HG03575 (cell line): ENCODE results near the gene STK11IP.

ENCODE experiments used
- ATAC-seq: cut with Tn5 transposase; IDR thresholded peaks from one replicate; pipeline ENCODE4 v1.9.1; 2021; ENCODE audit not compliant: unreplicated experiment, insufficient number of reproducible peaks, low FRiP score; ENCODE audit errors: extremely low read depth

The STK11IP gene

GRCh38 chr2:219561179-219562048 lies 36.2 kb upstream of the STK11IP start:
- no peak for ATAC-seq

DNA sequence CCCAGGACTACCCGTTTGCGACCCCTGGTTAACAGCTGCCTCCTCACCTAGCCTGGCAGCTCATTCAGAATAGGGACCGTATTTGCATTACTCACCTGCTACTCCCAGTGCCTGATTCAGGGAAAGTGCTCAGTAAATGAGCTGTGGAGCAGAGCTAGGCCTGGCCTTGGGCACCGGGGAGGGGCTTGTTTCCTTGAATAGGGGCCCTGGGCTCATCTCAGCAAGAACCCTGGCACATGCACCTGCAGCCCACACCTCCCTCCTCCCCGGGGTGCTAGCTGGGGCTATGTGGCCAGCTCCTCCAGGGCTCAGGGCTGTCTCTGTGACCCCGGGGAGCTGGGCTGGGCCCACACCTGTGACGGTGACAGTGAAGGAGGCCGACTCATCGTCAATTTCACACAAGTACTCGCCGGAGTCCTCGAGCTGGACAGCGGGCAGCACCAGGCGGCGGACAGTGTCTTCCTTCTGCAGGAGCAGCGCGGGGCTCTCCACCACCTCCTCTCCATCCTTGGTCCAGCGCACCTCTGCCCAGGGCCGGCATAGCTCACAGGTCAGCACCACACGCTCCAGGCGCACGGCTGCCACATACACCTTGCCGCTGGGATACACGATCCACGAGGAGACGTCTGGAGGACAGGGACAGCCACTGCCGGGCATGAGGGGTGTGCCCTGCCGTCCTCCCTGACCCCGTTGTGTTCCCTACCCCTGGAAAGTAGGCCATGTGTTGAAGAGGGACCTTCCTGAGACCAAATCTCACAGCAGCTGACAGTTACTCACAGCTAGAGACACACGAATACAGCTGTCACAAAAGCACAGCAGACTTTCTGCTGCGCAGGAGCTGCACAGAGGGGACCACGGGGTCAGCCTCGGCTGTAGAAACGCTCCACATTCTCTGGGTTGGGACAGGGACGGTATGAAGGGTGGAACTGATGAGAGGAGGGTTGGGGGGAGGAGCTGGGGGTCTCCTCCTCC lies 35.3 kb upstream of the STK11IP start:
- no peak for ATAC-seq

DNA sequence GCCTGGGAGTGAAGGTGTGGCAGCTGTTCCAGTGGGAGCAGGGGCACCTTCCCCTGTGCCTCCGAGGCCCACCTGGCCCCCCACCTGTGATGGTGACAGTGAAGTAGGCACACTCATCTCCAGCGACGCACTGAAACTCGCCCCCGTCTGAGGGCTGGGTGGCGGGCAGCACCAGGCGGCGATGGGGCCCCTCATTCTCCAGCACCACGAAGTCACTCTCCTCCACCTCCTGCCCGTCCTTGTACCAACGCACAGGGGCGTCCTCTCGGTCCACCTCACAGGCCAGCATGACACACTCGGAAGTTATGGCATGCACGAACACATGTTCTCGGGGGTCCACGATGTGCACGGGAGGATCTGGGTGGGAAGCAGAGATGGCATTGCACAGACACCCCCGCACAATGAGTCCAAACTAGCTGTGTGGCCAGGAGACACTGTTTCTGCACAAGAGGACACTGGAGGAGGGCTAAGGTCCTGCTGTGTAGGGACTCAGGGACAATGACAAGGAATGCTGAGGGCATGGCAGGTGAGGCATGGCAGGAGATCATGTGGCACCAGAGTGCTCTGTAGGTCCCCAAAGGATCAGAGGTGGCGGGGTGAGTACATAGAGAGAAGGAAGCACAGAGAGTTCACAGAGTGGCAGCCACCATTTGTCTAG lies 34.3 kb upstream of the STK11IP start:
- ATAC-seq, result no peak

GRCh38 chr2:219565130-219566080 lies 32.3 kb upstream of the STK11IP start:
- no peak for ATAC-seq

DNA sequence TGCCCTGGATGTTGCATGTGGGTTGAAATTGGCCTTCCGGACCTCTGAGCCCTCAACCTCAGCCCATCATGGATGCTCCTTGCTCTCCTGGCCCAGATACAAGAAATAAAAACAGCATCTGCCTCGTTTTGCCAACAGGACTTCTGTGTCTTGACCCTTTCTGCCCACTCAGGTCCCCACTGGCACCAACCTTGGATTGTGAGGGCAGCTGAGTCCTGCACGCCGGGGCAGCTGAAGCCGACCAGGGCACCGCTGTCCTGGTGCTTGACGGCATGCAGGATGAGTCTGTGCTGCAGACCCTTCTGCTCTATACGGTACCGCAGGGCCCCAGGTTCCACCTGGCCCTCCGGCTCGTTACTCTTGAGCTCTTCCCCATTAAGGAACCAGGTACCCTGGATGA lies 31.0 kb upstream of the STK11IP start:
- no peak for ATAC-seq

DNA sequence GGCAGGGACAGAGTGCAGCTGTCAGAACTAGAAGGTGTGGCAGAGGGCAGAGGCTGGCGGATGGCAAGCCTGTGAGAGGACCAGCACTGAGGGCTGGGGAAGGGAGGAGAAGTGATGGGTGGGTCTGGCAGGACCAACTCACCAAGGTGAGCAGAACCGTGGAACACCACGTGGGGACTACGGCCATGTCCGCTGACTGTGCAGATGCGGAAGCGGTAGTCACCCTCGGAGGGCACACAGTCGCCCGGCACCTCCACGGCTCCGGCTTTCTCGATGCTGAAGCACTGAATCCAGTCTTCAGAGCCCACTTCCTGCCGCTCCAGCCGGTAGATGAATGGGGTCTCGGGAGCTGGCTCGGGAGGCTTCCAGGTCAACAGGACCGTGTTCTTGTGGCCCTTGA lies 30.5 kb upstream of the STK11IP start:
- no peak for ATAC-seq

- ATAC-seq, result no peak
Observed at GRCh38 chr2:219567791-219568361, 29.8 kb upstream of the STK11IP start.

DNA sequence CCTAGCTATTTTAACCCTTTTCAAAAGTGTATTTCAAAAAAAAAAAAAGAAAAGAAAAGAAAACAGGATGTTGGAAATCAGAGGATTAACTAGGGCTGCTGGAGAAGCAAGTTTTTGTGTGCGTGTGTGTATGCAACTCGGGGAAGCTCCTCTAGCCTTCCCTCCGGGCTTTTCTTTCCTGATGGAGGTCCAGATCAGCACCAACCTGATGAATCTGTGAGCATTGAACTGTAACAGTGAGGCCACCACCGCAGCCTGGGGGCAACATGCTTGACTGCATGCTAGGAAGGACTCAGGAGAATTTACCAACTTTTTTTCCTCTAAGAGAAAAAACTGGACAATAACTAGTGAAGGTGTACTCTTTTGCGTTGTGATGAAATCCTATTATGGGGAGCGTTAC lies 28.6 kb upstream of the STK11IP start:
- ATAC-seq, result no peak

GRCh38 chr2:219569635-219570034 lies 28.0 kb upstream of the STK11IP start:
- ATAC-seq, result no peak

- ATAC-seq, result no peak
Observed at GRCh38 chr2:219570194-219570923, 27.3 kb upstream of the STK11IP start.

DNA sequence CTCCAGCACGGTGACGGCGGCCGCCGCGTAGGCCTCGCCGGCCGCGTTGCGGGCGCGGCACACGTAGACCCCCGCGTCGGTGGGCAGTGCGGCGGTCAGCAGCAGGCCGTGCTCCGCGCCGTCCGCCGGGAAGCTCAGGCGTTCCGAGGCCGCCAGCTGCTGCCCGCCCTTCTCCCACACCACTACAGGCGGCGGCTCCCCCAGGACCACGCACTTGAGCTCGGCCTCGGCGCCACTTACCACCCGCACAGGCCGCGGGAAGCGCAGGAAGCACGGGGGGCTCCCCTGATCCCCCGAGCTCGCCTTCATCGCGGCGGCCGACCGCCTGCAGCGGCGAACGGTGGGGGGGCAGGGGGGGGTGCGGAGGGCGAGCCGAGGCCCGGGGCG lies 26.7 kb upstream of the STK11IP start:
- ATAC-seq, result no peak

DNA sequence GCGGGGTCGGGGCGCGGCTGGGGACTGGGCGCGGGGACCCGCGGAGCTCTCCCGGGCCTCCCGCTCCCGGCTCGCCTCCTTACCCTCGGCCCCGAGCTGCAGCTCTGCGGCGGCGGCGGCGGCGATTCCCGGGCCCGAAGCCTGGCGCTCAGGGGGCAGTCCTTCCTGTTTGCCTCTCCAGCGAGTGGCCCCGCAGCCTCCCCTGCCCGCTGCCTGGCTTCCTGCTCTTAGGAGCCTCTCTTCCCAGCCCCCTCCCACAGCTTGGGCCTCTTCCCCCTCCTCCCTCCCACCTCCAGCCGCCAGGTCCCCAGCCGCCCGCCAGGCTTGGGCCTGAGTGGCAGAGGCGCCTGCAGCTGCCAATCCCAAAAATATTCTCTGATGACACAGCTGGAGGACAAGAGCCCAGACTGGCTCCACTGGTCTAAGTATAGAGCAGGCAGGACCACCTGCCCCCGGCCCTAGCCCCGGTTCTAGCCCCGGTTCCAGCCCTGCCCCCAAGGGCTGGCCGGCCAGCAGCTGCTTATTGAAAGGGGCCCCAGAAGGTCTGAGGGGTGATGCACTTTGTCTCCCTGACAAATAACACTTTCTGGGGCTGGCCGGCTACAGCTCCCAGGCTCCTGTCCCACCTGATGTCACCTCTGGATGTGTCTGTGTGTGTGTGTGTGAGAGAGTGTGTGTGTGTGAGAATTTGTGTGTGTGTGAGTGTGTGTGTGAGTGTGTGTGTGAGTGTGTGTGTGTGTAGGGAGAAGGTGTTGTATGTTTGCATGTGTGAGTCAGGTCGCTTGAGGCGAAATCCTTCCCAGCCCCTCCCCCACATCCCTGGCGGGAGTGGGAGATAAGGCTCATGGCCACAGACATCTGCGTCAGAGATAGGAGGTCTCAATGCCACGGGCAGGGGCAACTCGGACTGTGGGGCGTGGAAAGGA lies 26.1 kb upstream of the STK11IP start, which contains the start of gene OBSL1:
OBSL1 (minus strand) TSS at position 229 of the 926 bp plus-strand sequence. CDS start 307 bp downstream, outside the sequence.
- ATAC-seq, result no peak

DNA sequence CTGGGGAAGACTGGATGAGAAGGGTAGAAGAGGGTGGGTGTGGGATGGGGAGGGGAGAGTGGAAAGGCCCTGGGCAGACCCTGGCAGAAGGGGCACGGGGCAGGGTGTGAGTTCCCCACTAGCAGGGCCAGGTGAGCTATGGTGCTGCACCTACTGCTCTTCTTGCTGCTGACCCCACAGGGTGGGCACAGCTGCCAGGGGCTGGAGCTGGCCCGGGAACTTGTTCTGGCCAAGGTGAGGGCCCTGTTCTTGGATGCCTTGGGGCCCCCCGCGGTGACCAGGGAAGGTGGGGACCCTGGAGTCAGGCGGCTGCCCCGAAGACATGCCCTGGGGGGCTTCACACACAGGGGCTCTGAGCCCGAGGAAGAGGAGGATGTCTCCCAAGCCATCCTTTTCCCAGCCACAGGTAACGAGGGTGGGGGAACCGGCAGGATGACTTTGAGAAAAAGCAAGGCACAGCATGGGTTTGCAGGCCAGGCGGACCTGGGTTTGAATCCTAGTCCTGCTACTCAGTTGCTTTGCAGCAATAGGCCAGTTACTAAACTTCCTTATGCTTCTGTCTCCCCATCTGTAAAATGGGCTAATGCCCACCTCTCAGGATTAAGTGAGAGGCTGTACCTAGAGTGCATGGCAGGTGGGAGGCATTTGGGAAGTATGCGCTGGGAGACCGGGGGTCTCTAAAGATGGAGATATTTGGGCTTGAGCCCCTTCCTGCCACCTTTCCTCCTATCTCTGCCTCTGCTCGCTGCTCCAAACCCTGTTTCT lies 25.2 kb upstream of the STK11IP start, which contains the start of gene INHA:
INHA (plus strand) TSS at position 74 of the 765 bp plus-strand sequence; CDS start at position 139, 65 bp downstream.
- no peak for ATAC-seq

DNA sequence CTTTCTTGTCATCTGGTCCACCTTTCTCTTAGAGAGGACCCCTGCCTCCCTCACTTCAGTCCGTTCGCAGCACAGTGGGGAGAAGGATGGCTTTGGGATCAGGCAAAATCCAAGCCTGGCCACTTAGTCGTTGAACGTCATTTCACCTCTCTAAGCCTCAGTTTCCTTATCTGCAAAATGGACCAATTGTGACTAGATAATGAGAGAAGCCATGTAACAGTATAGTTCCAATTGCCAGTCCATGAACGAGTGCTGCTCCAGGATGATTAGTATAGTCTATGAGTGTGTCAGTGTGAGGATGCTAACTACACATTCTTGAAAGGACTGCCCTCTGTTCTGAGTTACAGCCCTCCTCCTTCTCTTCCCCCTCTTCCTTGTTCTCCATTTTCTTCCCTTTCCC lies 24.5 kb upstream of the STK11IP start:
- no peak for ATAC-seq

- ATAC-seq, result no peak
Observed at GRCh38 chr2:219574484-219575311, 23.0 kb upstream of the STK11IP start.
